CD4-positive, alpha-beta memory T cell (primary cell): ENCODE data around the gene CLEC2B. TPM values are rescaled to one million over a fixed set of nuclear protein-coding genes. Genes with fewer than 3 reads are reported as not detected.

ENCODE experiments used
- CTCF ChIA-PET: fragments of 350-600 bp; sonication (Branson Sonifier 250); formaldehyde crosslinking; loops from one replicate; lab custom pipeline; 2021; ENCODE audit warnings: inconsistent platforms; ENCODE audit not compliant: partially characterized antibody; lab: Charles Lee
- POLR2A ChIA-PET: fragments of 350-600 bp; sonication (Branson Sonifier 250); formaldehyde crosslinking; loops from one replicate; lab custom pipeline; 2021; ENCODE audit not compliant: partially characterized antibody; lab: Charles Lee
- DNase-seq, 5 donors: peaks; one replicate each; pipeline versions ENCODE4 v3.0.0 to v3.0.0-alpha.2; 2020 to 2022; ENCODE audit warnings: mixed read lengths in 1 of 5
- H3K27ac ChIP-seq: one replicate; pipeline ENCODE4 v1.7.0; 2013; ENCODE audit warnings: low read depth, low read length
- H3K27me3 ChIP-seq: 2 replicates; pipeline ENCODE4 v1.7.0; 2013; ENCODE audit warnings: mild to moderate bottlenecking, low read length, moderate library complexity; ENCODE audit not compliant: insufficient read depth
- H3K36me3 ChIP-seq: 2 replicates; pipeline ENCODE4 v1.7.0; 2013; ENCODE audit warnings: mild to moderate bottlenecking, low read length, moderate library complexity; ENCODE audit not compliant: insufficient read depth
- H3K4me1 ChIP-seq: 2 replicates; pipeline ENCODE4 v1.7.0; 2013; ENCODE audit warnings: mild to moderate bottlenecking, low read length, moderate library complexity; ENCODE audit not compliant: insufficient read depth
- H3K4me3 ChIP-seq, 2 donors: one replicate each; pipeline ENCODE4 v1.7.0; 2013; ENCODE audit warnings: low read length in 2 of 2, mild to moderate bottlenecking in 1 of 2
- H3K9me3 ChIP-seq, 2 donors: one replicate each; pipeline ENCODE4 v1.7.0; 2013; ENCODE audit warnings: low read length in 2 of 2, control low read depth in 1 of 2; ENCODE audit not compliant: control insufficient read depth in 1 of 2
- H3K27ac Mint-ChIP-seq, 7 donors: one replicate each; pipeline ENCODE4 v1.8.0; 2020 to 2021; ENCODE audit warnings: mixed read lengths in 7 of 7, mild to moderate bottlenecking in 6 of 7, inconsistent platforms in 3 of 7, moderate library complexity in 3 of 7
- H3K27me3 Mint-ChIP-seq, 2 donors: one replicate each; pipeline ENCODE4 v1.8.0; 2020 to 2021; ENCODE audit warnings: mixed read lengths in 2 of 2
- H3K36me3 Mint-ChIP-seq, 2 donors: one replicate each; pipeline ENCODE4 v1.8.0; 2020 to 2021; ENCODE audit warnings: mixed read lengths in 2 of 2, inconsistent platforms in 1 of 2, mild to moderate bottlenecking in 1 of 2
- H3K4me1 Mint-ChIP-seq, 4 donors: one replicate each; pipeline ENCODE4 v1.8.0; 2020 to 2021; ENCODE audit warnings: mixed read lengths in 4 of 4, mild to moderate bottlenecking in 1 of 4
- H3K4me3 Mint-ChIP-seq, 8 donors: one replicate each; pipeline ENCODE4 v1.8.0; 2020 to 2021; ENCODE audit warnings: mixed read lengths in 8 of 8, mild to moderate bottlenecking in 7 of 8, moderate library complexity in 6 of 8, inconsistent platforms in 3 of 8
- H3K9me3 Mint-ChIP-seq, 8 donors: one replicate each; pipeline ENCODE4 v1.8.0; 2020 to 2021; ENCODE audit warnings: mixed read lengths in 8 of 8, mild to moderate bottlenecking in 5 of 8, inconsistent platforms in 3 of 8, moderate library complexity in 1 of 8
- intact Hi-C: fragments of 100-400 bp; cut with micrococcal nuclease; formaldehyde crosslinking; loops from one replicate; pipeline ENCODE4 v1.15.1; 2023
- polyA plus RNA-seq, 2 donors: library from polyadenylated mRNA; unstranded; fragments of 300-500 nt; fragmentation: Illumina TruSeq; gene quantifications; one replicate each; pipeline ENCODE4 v1.2.3, GENCODE V29; 2021
- total RNA-seq, 2 experiments: library from RNA; stranded (reverse); gene quantifications; one replicate each; pipeline ENCODE4 v1.2.3, GENCODE V29; 2021

Gene CLEC2B
- total and polyA plus RNA-seq, 4 experiments from 2014 or later: 42.2 to 79.8 (median 73.6) TPM

- Histone ChIP-seq H3K4me1 (no peaks in the 10 kb centered on the region), H3K27ac (no peak overlapping the region), H3K27me3 (no peaks in the 10 kb centered on the region), H3K36me3 (no peaks in the 10 kb centered on the region), H3K4me3 (no peak overlapping the region), H3K9me3 (no peaks in the 10 kb centered on the region)
- Mint-ChIP-seq H3K4me1 (no peaks in the 10 kb centered on the region), H3K27ac (no peak overlapping the region), H3K36me3 (no peaks in the 10 kb centered on the region), H3K27me3 (peaks cover 11 to 27% of the 10 kb centered on the region in 2 donors), H3K9me3 (peaks cover 0 to 1% (median 0%) of the 10 kb centered on the region in 8 donors), H3K4me3 (no peak overlapping the region)
- no peak for DNase-seq
- ChIA-PET POLR2A (interaction anchor here (0.9 kb wide), 1 partner anchor 26 kb away, joined by 3 read pairs; no protein-coding TSS in a partner anchor), CTCF (interaction anchor here (8.0 kb wide), 1 partner anchor 106 kb away, joined by 116 read pairs; no protein-coding TSS in a partner anchor)
- intact Hi-C loops: no loop called here
These were observed 48.7 kb downstream of the CLEC2B start for GRCh38 chr12:9820281-9820930.

GRCh38 chr12:9813821-9814798, 55.0 kb downstream of the CLEC2B start:
- Mint-ChIP-seq H3K9me3 (no peaks in the 10 kb centered on the region), H3K4me1 (peaks cover 4 to 10% (median 8%) of the 10 kb centered on the region in 4 donors), H3K4me3 (peak overlapping the region; percentile 81 to 94 (median 86)), H3K27me3 (peaks cover 12% of the 10 kb centered on the region in 2 donors), H3K27ac (peak overlapping the region in 6 of 7 donors; percentile 32 to 84 (median 68)), H3K36me3 (no peaks in the 10 kb centered on the region)
- Histone ChIP-seq H3K27ac (peak overlapping the region; percentile 33), H3K4me3 (peak overlapping the region; percentile 54 to 57), H3K27me3 (no peaks in the 10 kb centered on the region), H3K36me3 (no peaks in the 10 kb centered on the region), H3K4me1 (peaks cover 7% of the 10 kb centered on the region), H3K9me3 (no peaks in the 10 kb centered on the region)
- intact Hi-C loops: loop anchor here (1.0 to 2.0 kb wide), 7 partner anchors 55 to 376 kb away; partner anchors contain the start of genes CLEC12B and CLEC2B
- ChIA-PET CTCF (interaction anchor here (0.6 to 8.0 kb wide), 43 partner anchors 9 to 381 kb away, joined by 3 to 116 read pairs (median 4); partner anchors contain the start of genes CLEC2A and CLEC2B), POLR2A (interaction anchor here (0.5 to 1.9 kb wide), 13 partner anchors 16 to 145 kb away, joined by 3 to 17 read pairs (median 5); partner anchors contain the start of genes CD69 and CLEC2B)
- DNase-seq: peak; percentile 86 to 90 (median 89)

GRCh38 chr12:9811621-9812020, 57.5 kb downstream of the CLEC2B start:
- ChIA-PET POLR2A (interaction anchor here (1.3 kb wide), 1 partner anchor 57 kb away, joined by 4 read pairs; the partner anchor contains the start of gene CLEC2B), CTCF (interaction anchor here (0.8 to 3.8 kb wide), 6 partner anchors 13 to 328 kb away, joined by 3 to 18 read pairs (median 5); no protein-coding TSS in a partner anchor)
- intact Hi-C loops: no loop called here
- Mint-ChIP-seq H3K4me1 (peaks cover 4 to 10% (median 8%) of the 10 kb centered on the region in 4 donors), H3K27me3 (peaks cover 11% of the 10 kb centered on the region in 2 donors), H3K9me3 (no peaks in the 10 kb centered on the region), H3K27ac (no peak overlapping the region), H3K4me3 (no peak overlapping the region), H3K36me3 (no peaks in the 10 kb centered on the region)
- Histone ChIP-seq H3K4me3 (no peak overlapping the region), H3K4me1 (peaks cover 7% of the 10 kb centered on the region), H3K9me3 (no peaks in the 10 kb centered on the region), H3K27me3 (no peaks in the 10 kb centered on the region), H3K27ac (no peak overlapping the region), H3K36me3 (no peaks in the 10 kb centered on the region)
- DNase-seq: no peak

- no peak overlapping the region for H3K27ac ChIP-seq
These were observed 58.5 kb downstream of the CLEC2B start for GRCh38 chr12:9810671-9811070.

GRCh38 chr12:9809866-9810265, 59.3 kb downstream of the CLEC2B start:
- H3K27ac ChIP-seq: no peak overlapping the region
- Mint-ChIP-seq H3K4me3 (no peak overlapping the region), H3K4me1 (peaks cover 4 to 10% (median 8%) of the 10 kb centered on the region in 4 donors), H3K36me3 (no peaks in the 10 kb centered on the region), H3K9me3 (no peaks in the 10 kb centered on the region), H3K27me3 (peaks cover 11% of the 10 kb centered on the region in 2 donors), H3K27ac (no peak overlapping the region)
- ChIA-PET POLR2A (no interaction called here), CTCF (interaction anchor here (1.2 to 5.2 kb wide), 4 partner anchors 11 to 115 kb away, joined by 3 to 39 read pairs (median 14); no protein-coding TSS in a partner anchor)
- no peak for DNase-seq
- intact Hi-C loops: no loop called here
- no peaks in the 10 kb centered on the region for H3K36me3 ChIP-seq
- H3K4me1 ChIP-seq: peaks cover 7% of the 10 kb centered on the region
- no peaks in the 10 kb centered on the region for H3K9me3 ChIP-seq
- H3K27me3 ChIP-seq: no peaks in the 10 kb centered on the region
- H3K4me3 ChIP-seq: no peak overlapping the region

More at GRCh38 chr12:9810671-9811070, 58.5 kb downstream of the CLEC2B start:
- no peaks in the 10 kb centered on the region for H3K9me3 Mint-ChIP-seq
- intact Hi-C loops: no loop called here
- H3K36me3 ChIP-seq: no peaks in the 10 kb centered on the region
- H3K27ac Mint-ChIP-seq: no peak overlapping the region
- H3K27me3 ChIP-seq: no peaks in the 10 kb centered on the region
- H3K4me1 ChIP-seq: peaks cover 7% of the 10 kb centered on the region
- no peak overlapping the region for H3K4me3 ChIP-seq
- ChIA-PET CTCF (interaction anchor here (1.0 to 5.2 kb wide), 6 partner anchors 14 to 114 kb away, joined by 3 to 39 read pairs (median 5); no protein-coding TSS in a partner anchor), POLR2A (no interaction called here)
- no peaks in the 10 kb centered on the region for H3K36me3 Mint-ChIP-seq
- peaks cover 4 to 10% (median 8%) of the 10 kb centered on the region in 4 donors for H3K4me1 Mint-ChIP-seq
- peaks cover 11% of the 10 kb centered on the region in 2 donors for H3K27me3 Mint-ChIP-seq
- H3K4me3 Mint-ChIP-seq: no peak overlapping the region
- DNase-seq: no peak
- no peaks in the 10 kb centered on the region for H3K9me3 ChIP-seq

GRCh38 chr12:9809338-9809737, 59.8 kb downstream of the CLEC2B start:
- Mint-ChIP-seq H3K27me3 (peaks cover 11 to 13% of the 10 kb centered on the region in 2 donors), H3K27ac (no peak overlapping the region), H3K4me3 (no peak overlapping the region), H3K4me1 (peaks cover 4 to 10% (median 8%) of the 10 kb centered on the region in 4 donors), H3K9me3 (no peaks in the 10 kb centered on the region), H3K36me3 (no peaks in the 10 kb centered on the region)
- ChIA-PET POLR2A (no interaction called here), CTCF (interaction anchor here (1.2 to 5.2 kb wide), 4 partner anchors 11 to 116 kb away, joined by 3 to 39 read pairs (median 12); no protein-coding TSS in a partner anchor)
- DNase-seq: no peak
- no peaks in the 10 kb centered on the region for H3K36me3 ChIP-seq
- no peak overlapping the region for H3K4me3 ChIP-seq
- H3K27me3 ChIP-seq: no peaks in the 10 kb centered on the region
- no peak overlapping the region for H3K27ac ChIP-seq
- H3K4me1 ChIP-seq: peaks cover 7% of the 10 kb centered on the region
- H3K9me3 ChIP-seq: no peaks in the 10 kb centered on the region
- intact Hi-C loops: no loop called here
